Lower leg skin (tissue), 4 donors: ENCODE results near the gene GNAZ. TPM values are rescaled to one million over a fixed set of nuclear protein-coding genes. Genes with fewer than 3 reads are reported as not detected.

Source experiments
- DNase-seq, 2 donors: peaks; one replicate each; pipeline ENCODE4 v3.0.0-alpha.2; 2019; ENCODE audit warnings: low spot score in 2 of 2
- H3K4me3 ChIP-seq: fragments of 200-600 bp; sonication (generic); 2 replicates; pipeline ENCODE4 v1.5.1; 2017; ENCODE audit warnings: mild to moderate bottlenecking, low read depth; ENCODE audit not compliant: poor library complexity, severe bottlenecking
- POLR2A ChIP-seq, 2 donors: fragments of 450-650 bp; IDR thresholded peaks; one replicate each; pipeline ENCODE4 v1.6.1; 2016 to 2017; ENCODE audit warnings: antibody characterized with exemption in 2 of 2, mild to moderate bottlenecking in 1 of 2, moderate library complexity in 1 of 2
- WGBS, 2 donors: methylation state at CpG; one replicate each; pipeline ENCODE4 v1.1.5; 2018; 5-methylcytosine and 5-hydroxymethylcytosine counted together
- intact Hi-C: fragments of 100-400 bp; cut with DNase I; formaldehyde crosslinking; loops from one replicate; pipeline ENCODE4 v1.15.0; 2023; ENCODE audit warnings: low total_unique reads
- total RNA-seq, 4 donors: library from RNA; depleted of rRNA; stranded (reverse); fragments of >200 nt; gene quantifications; one replicate each; pipeline ENCODE4 v1.1.0, GENCODE V29; 2016
- TF ChIP-seq, protein P1 (sequence below), 3 donors: fragments of 450-650 bp; IDR thresholded peaks; one replicate each; pipeline ENCODE4 v1.5.1; 2016; ENCODE audit warnings: antibody characterized with exemption in 3 of 3, mild to moderate bottlenecking in 3 of 3, moderate library complexity in 2 of 3

The GNAZ gene
- total RNA-seq, 4 donors from 2014 or later: 1.5 to 3.6 (median 2.0) TPM

DNA sequence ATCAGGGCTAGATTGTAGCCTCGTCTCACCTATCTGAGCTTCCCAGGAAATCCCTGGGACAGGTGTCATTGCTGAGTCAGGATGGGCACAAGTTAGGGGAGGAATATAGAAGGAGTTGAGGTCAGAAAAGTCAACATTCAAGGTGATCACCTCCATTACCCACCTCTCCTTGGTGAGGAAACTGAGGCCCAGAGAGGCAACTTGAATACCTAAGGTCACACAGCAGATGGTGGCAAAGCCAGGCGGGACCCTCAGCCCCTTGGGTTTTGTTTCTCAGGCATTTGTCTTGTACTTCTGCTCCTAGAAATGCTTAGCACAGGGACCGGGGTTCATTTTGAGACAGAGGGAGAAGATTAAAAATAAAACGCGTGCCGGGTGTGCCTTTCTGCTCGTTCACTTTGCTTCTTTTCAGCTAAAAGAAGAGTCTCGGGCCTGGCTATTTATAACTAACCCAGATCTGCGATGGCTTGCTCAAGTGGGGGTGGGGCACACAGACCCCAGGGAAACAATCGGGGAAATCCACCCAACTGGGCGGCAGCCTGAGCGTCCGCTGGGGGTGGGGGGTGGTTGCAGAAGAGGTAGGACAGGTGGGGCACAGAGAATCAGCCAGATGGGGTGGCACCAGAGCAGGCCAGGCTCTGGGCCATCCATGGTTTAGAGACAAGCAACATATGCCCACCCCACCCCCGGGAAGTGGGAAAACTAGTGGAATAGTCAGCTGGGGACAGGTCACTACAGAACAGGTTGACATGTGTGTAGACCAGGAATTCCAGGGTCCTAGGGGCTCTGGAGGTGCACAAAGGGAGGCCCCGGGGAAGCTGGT, 3.9 kb upstream of the GNAZ start:
- 83 to 84% methylated on average over 15 of the region's 15 CpGs for WGBS, 2 donors
- intact Hi-C loops: no loop called here
- DNase-seq: peak in 1 of 2 donors; percentile 69
- no peak overlapping the region for H3K4me3 ChIP-seq
- no peak for TF ChIP-seq POLR2A (IDR thresholded peaks at IDR 0.05)
- TF ChIP-seq, protein P1, sequence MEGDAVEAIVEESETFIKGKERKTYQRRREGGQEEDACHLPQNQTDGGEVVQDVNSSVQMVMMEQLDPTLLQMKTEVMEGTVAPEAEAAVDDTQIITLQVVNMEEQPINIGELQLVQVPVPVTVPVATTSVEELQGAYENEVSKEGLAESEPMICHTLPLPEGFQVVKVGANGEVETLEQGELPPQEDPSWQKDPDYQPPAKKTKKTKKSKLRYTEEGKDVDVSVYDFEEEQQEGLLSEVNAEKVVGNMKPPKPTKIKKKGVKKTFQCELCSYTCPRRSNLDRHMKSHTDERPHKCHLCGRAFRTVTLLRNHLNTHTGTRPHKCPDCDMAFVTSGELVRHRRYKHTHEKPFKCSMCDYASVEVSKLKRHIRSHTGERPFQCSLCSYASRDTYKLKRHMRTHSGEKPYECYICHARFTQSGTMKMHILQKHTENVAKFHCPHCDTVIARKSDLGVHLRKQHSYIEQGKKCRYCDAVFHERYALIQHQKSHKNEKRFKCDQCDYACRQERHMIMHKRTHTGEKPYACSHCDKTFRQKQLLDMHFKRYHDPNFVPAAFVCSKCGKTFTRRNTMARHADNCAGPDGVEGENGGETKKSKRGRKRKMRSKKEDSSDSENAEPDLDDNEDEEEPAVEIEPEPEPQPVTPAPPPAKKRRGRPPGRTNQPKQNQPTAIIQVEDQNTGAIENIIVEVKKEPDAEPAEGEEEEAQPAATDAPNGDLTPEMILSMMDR (IDR thresholded peaks at IDR 0.05): no peak

DNA sequence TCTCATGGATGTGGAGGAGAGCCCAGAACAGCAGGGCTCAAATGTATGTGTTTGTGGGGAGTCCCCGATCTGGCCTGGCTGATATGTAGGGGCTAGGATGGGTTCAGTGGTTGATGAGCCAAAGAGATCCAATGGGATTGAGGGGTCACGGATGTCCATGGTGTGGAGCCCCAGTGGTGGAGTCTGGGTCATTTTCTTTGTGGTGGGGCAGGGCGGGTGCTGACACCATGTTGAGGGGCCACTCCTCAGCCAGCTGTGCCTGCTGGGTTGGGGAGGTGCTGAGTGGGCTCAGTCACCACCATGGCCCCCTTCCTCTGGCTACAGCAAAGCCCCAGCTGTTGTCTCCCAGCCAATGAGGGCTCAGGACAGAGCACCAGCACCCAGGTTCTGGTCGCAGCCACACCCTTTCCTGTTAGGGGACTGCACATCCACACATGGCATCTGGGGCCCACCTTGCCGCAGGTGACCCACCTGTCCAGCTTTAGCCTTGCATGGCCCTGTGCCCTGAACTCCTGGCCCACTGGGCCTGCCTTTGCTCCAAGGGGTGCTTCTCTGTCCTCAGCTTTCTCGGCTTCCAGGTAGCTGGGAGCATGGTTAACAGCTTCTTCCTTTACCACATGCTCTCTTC, 3.2 kb upstream of the GNAZ start:
- TF ChIP-seq POLR2A (IDR thresholded peaks at IDR 0.05): no peak
- TF ChIP-seq, protein P1 (IDR thresholded peaks at IDR 0.05): no peak
- DNase-seq: peak in 1 of 2 donors; percentile 69
- 89 to 92% methylated on average over 6 of the region's 6 CpGs for WGBS, 2 donors
- intact Hi-C loops: no loop called here
- no peak overlapping the region for H3K4me3 ChIP-seq

DNA sequence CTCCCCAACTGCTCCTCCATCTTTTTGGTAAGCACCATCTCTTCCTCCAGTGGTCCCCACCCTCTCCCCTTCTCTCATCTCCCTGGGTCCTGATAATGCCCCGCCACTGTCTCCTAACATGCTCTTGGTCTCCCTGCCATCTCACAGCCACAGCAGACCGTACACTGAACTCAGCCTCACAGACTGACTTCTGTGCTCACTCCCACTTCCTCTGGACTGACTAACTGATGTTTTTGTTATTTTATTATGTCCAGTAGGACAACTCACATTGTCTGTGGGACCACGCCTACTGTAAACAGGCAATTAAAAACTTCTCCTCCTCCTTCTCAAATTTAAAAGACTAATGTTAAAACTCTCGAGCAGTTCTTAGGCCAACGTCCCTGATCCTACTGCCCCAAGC, 2.6 kb upstream of the GNAZ start:
- intact Hi-C loops: no loop called here
- DNase-seq: no peak
- TF ChIP-seq, protein P1 (IDR thresholded peaks at IDR 0.05): no peak
- no peak for TF ChIP-seq POLR2A (IDR thresholded peaks at IDR 0.05)
- H3K4me3 ChIP-seq: no peak overlapping the region
- 81 to 83% methylated on average over 5 of the region's 5 CpGs for WGBS, 2 donors

DNA sequence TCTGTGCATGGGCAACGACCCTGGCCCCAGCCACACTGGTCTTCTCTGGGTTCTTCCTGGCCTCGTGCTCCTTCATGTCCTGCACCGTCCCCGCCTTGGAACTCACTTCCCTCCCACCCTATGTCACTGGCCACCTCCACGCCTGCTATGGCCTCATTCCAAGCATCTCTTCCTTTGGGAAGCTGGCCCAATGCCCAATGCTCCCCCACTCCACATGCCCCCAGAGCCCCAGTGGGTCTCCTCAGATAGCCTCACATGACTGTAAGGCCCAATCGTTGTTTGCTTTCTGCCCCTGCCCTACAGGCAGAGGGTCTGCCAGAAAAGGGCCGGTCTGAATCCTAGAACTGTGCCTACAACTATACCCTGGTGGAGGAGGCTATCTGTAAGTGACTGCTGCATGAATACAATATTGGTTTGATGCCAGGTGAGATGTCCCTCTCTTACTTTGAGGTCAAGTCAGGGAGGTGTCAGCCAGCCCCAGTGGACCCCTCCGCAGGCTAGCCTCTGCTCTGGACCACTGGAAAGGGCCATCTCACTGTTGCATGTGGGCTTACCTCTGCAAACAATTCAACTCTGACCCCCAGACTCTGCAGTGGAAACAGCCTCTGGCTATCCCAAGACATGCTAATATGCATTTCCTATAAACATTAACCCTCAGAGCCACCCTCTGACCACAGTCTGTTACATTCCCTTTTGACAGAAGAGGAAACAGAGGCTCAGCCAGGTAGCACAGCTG, 2.1 kb upstream of the GNAZ start:
- peak in 1 of 2 donors; percentile 78 for DNase-seq
- no peak for TF ChIP-seq POLR2A (IDR thresholded peaks at IDR 0.05)
- TF ChIP-seq, protein P1 (IDR thresholded peaks at IDR 0.05): no peak
- intact Hi-C loops: no loop called here
- 78 to 82% methylated on average over 8 of the region's 8 CpGs for WGBS, 2 donors
- H3K4me3 ChIP-seq: no peak overlapping the region

DNA sequence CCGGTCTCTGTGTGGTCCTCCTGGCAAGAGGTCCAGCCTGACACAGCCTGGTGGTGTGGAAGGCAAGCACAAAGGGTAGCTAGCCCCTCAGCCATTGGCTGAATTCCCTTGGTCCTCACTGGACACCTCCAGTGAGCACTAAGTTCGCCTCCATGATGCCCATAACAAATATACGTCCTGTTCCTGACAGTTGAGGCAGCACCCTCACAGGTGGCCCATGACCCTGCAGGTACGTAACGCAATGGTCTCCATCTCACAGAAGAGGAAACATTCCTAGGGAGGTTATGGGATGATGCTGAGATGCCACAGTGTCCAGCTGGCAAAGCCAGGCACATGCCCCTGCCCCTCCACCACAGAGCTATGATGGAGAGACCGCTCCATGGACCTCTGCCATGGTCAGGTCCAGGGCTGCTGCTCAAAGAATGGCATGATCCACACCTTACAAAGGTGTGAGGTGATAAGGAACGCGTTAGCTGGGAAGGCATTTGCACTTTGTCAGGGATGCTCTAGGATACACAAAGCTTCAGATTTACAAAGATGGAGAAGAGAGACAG, 1.4 kb upstream of the GNAZ start:
- intact Hi-C loops: no loop called here
- WGBS, 2 donors: 81 to 85% methylated on average over 8 of the region's 8 CpGs
- TF ChIP-seq, protein P1 (IDR thresholded peaks at IDR 0.05): no peak
- no peak for TF ChIP-seq POLR2A (IDR thresholded peaks at IDR 0.05)
- DNase-seq: peak in 1 of 2 donors; percentile 36
- no peak overlapping the region for H3K4me3 ChIP-seq
